GM23338 (cell line): ENCODE measurements around the gene P2RY6. TPM values are rescaled to one million over a fixed set of nuclear protein-coding genes. Genes with fewer than 3 reads are reported as not detected.

Experiments
- ATAC-seq: fragments of 200-7000 bp; cut with Tn5 transposase; 3 replicates; pipeline ENCODE4 v1.9.1; 2020
- DNase-seq: peaks from one replicate; pipeline ENCODE4 v3.0.0-alpha.2; 2015; ENCODE audit warnings: low spot score
- H2AFZ ChIP-seq: fragments of 200-600 bp; sonication (generic); 2 replicates; pipeline ENCODE4 v1.8.0; 2016; ENCODE audit warnings: antibody characterized with exemption, mild to moderate bottlenecking, moderate library complexity
- H3F3A ChIP-seq: fragments of 200-600 bp; sonication (generic); replicated peaks from 2 replicates; pipeline ENCODE4 v1.8.0; 2017; ENCODE audit warnings: antibody characterized with exemption, mixed run types, low read depth
- H3K27ac ChIP-seq: fragments of 200-600 bp; sonication (generic); 2 replicates; pipeline ENCODE4 v1.6.1; 2016; ENCODE audit warnings: low read depth
- H3K27me3 ChIP-seq: fragments of 200-600 bp; sonication (generic); 2 replicates; pipeline ENCODE4 v1.8.0; 2016; ENCODE audit warnings: mild to moderate bottlenecking, mixed run types, moderate library complexity; ENCODE audit not compliant: insufficient read depth
- H3K36me3 ChIP-seq: fragments of 200-600 bp; sonication (generic); 2 replicates; pipeline ENCODE4 v1.8.0; 2016; ENCODE audit warnings: mild to moderate bottlenecking; ENCODE audit not compliant: insufficient read depth
- H3K4me1 ChIP-seq: fragments of 200-600 bp; sonication (generic); 2 replicates; pipeline ENCODE4 v1.8.0; 2016; ENCODE audit warnings: mild to moderate bottlenecking, moderate library complexity; ENCODE audit not compliant: insufficient read depth
- H3K4me2 ChIP-seq: fragments of 200-600 bp; sonication (generic); 2 replicates; pipeline ENCODE4 v1.7.1; 2017; ENCODE audit warnings: mixed run types
- H3K4me3 ChIP-seq: fragments of 200-600 bp; sonication (generic); 2 replicates; pipeline ENCODE4 v1.6.1; 2016; ENCODE audit warnings: mixed run types
- H3K79me2 ChIP-seq: fragments of 200-600 bp; sonication (generic); replicated peaks from 2 replicates; pipeline ENCODE4 v1.8.0; 2017; ENCODE audit warnings: mild to moderate bottlenecking; ENCODE audit not compliant: insufficient read depth
- H3K9me2 ChIP-seq: fragments of 200-600 bp; sonication (generic); 2 replicates; pipeline ENCODE4 v1.8.0; 2017; ENCODE audit not compliant: insufficient read depth
- H4K20me1 ChIP-seq: fragments of 200-600 bp; sonication (generic); replicated peaks from 2 replicates; pipeline ENCODE4 v1.8.0; 2017; ENCODE audit warnings: mild to moderate bottlenecking; ENCODE audit not compliant: insufficient read depth
- H3K27ac Mint-ChIP-seq: 2 replicates; pipeline ENCODE4 v1.8.0; 2020; ENCODE audit warnings: inconsistent platforms, mild to moderate bottlenecking, moderate library complexity, mixed read lengths
- H3K27me3 Mint-ChIP-seq: 3 replicates; pipeline ENCODE4 v1.8.0; 2022; ENCODE audit warnings: low read depth, mild to moderate bottlenecking, moderate library complexity, mixed read lengths, inconsistent platforms; ENCODE audit not compliant: insufficient read depth, poor library complexity
- H3K36me3 Mint-ChIP-seq: 3 replicates; pipeline ENCODE4 v1.8.0; 2021; ENCODE audit warnings: low read depth, mild to moderate bottlenecking, inconsistent platforms, moderate library complexity, mixed read lengths
- H3K4me1 Mint-ChIP-seq: 3 replicates; pipeline ENCODE4 v1.8.0; 2020; ENCODE audit warnings: mild to moderate bottlenecking, inconsistent platforms, mixed read lengths
- H3K4me3 Mint-ChIP-seq: 3 replicates; pipeline ENCODE4 v1.8.0; 2021; ENCODE audit warnings: moderate library complexity, mild to moderate bottlenecking, inconsistent platforms, mixed read lengths
- H3K9me3 Mint-ChIP-seq: 3 replicates; pipeline ENCODE4 v1.8.0; 2020; ENCODE audit warnings: moderate library complexity, mild to moderate bottlenecking, inconsistent platforms, mixed read lengths
- CREB1 ChIP-seq: fragments of 250-450 bp; sonication (Bioruptor Pico); IDR thresholded peaks from 2 replicates; pipeline ENCODE4 v1.5.0; 2020; ENCODE audit warnings: low read depth, mild to moderate bottlenecking, moderate library complexity
- EZH2 ChIP-seq: fragments of 200-600 bp; sonication (generic); IDR thresholded peaks from one replicate; pipeline ENCODE4 v1.8.0; 2017; ENCODE audit warnings: antibody characterized with exemption, mild to moderate bottlenecking, low read depth; ENCODE audit not compliant: unreplicated experiment
- EZH2phosphoT487 ChIP-seq: fragments of 200-600 bp; sonication (generic); IDR thresholded peaks from one replicate; pipeline ENCODE4 v1.8.1; 2018; ENCODE audit warnings: antibody characterized with exemption; ENCODE audit not compliant: unreplicated experiment
- JUNB ChIP-seq: IDR thresholded peaks from one replicate; pipeline ENCODE4 v1.6.1; 2016; ENCODE audit warnings: antibody characterized with exemption; ENCODE audit not compliant: unreplicated experiment
- NANOG ChIP-seq: IDR thresholded peaks from 2 replicates; pipeline ENCODE4 v1.6.1; 2016; ENCODE audit warnings: antibody characterized with exemption, borderline replicate concordance
- POLR2AphosphoS5 ChIP-seq: IDR thresholded peaks from 2 replicates; pipeline ENCODE4 v1.6.1; 2016; ENCODE audit warnings: antibody characterized with exemption, low read depth
- STAT1 ChIP-seq: IDR thresholded peaks from one replicate; pipeline ENCODE4 v1.6.1; 2016; ENCODE audit warnings: antibody characterized with exemption; ENCODE audit not compliant: unreplicated experiment
- ZNF114 ChIP-seq: fragments of 250-450 bp; sonication (Bioruptor Pico); IDR thresholded peaks from 2 replicates; pipeline ENCODE4 v1.5.0; 2020; ENCODE audit warnings: mild to moderate bottlenecking, moderate library complexity
- ZNF331 ChIP-seq: fragments of 250-450 bp; sonication (Bioruptor Pico); IDR thresholded peaks from 2 replicates; pipeline ENCODE4 v1.5.0; 2020; ENCODE audit warnings: low read depth, mild to moderate bottlenecking, moderate library complexity
- polyA plus RNA-seq: library from polyadenylated mRNA; unstranded; fragments of >200 nt; fragmentation: Nextera tagmentation; extraction: Ambion mirVana; gene quantifications from 2 replicates; pipeline ENCODE4 v1.2.1, GENCODE V29; 2016
- total RNA-seq: library from RNA; depleted of rRNA; stranded (reverse); fragments of >200 nt; shearing (Covaris generic); gene quantifications from 2 replicates; pipeline ENCODE4 v1.2.3, GENCODE V29; 2014
- TF ChIP-seq, protein P1 (sequence below): fragments of 250-450 bp; sonication (Bioruptor Pico); IDR thresholded peaks from 2 replicates; pipeline ENCODE4 v1.5.0; 2020; ENCODE audit warnings: mild to moderate bottlenecking, moderate library complexity
- TF ChIP-seq, protein P2 (sequence below): IDR thresholded peaks from one replicate; pipeline ENCODE4 v1.6.1; 2018; ENCODE audit warnings: antibody characterized with exemption; ENCODE audit not compliant: unreplicated experiment
- TF ChIP-seq, protein P3 (sequence below): IDR thresholded peaks from 2 replicates; pipeline ENCODE4 v1.6.1; 2016; ENCODE audit warnings: antibody characterized with exemption
- TF ChIP-seq, protein P4 (sequence below), 2 experiments: fragments of 200-600 bp in 1 of 2; sonication (generic) in 1 of 2; conservative IDR thresholded peaks; 2 replicates each; pipeline versions ENCODE4 v1.5.1 to v1.6.1; 2016 to 2017; ENCODE audit warnings: antibody characterized with exemption in 2 of 2, low read depth in 2 of 2, mild to moderate bottlenecking in 2 of 2, moderate library complexity in 1 of 2

P2RY6 gene
- total and polyA plus RNA-seq, 2 experiments from 2014 or later: not detected

DNA sequence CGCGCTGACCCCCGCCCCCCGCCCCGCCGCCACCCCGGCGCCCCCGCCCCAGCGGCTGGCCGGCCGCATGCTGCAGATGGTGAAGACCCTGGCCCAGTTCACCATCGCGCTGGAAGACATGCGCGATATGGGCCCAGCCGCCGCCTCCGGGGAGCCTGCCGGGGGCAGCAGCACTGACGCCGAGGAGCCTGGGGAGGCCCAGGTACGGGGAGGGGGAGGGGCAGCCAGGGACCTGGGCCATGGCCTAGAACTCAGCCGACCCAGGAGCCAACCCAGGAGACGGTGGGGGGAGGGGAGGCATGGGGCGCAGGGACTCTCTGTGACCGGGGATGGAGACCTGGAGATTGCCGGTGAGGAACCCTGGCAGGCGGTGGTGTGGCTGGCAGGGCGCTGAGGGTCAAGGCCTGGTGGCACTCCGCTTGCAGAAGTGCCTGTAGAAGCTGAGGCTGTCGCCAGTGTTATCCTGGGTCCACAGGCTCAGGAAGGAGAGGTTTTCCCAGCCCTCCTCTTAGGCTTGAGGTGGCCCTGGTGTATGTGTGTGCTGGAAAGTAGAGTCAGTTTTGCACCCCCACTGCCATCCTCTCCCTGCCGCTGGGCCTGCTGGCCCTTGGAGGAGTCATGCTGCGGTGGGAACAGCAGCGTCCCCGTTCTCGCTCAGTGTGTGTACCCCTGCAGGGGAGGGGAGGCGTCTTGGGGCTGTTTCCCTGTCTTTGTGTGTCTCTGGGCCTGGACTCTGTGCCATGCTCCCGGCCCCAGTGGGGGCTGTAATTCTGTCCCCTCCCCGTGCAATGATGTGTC, 71.1 kb downstream of the P2RY6 start:
- Histone ChIP-seq H3K79me2 (no peaks in the 10 kb centered on the region), H3K27ac (no peak overlapping the region), H2AFZ (no peak overlapping the region), H3K36me3 (no peaks in the 10 kb centered on the region), H4K20me1 (peaks cover 9% of the 10 kb centered on the region), H3K27me3 (peaks cover 29% of the 10 kb centered on the region), H3K9me2 (no peaks in the 10 kb centered on the region), H3K4me1 (peaks cover 11% of the 10 kb centered on the region; the same call in 1 of the 2 replicates), H3K4me3 (peak overlapping the region; percentile 55), H3F3A (no peaks in the 10 kb centered on the region), H3K4me2 (peak overlapping the region; percentile 81)
- DNase-seq (peak; percentile 63), ATAC-seq (peak; percentile 50)
- H3K9me3 Mint-ChIP-seq: no peaks in the 10 kb centered on the region
- H3K36me3 Mint-ChIP-seq: no peaks in the 10 kb centered on the region; the same call in 2 of the 3 replicates
- TF ChIP-seq EZH2phosphoT487 (no peak), EZH2 (no peak), JUNB (no peak), ZNF331 (CRISPR knock-in tag) (no peak), NANOG (no peak), CREB1 (no peak), ZNF114 (CRISPR knock-in tag) (no peak), POLR2AphosphoS5 (no peak), STAT1 (no peak)
- TF ChIP-seq, protein P1, sequence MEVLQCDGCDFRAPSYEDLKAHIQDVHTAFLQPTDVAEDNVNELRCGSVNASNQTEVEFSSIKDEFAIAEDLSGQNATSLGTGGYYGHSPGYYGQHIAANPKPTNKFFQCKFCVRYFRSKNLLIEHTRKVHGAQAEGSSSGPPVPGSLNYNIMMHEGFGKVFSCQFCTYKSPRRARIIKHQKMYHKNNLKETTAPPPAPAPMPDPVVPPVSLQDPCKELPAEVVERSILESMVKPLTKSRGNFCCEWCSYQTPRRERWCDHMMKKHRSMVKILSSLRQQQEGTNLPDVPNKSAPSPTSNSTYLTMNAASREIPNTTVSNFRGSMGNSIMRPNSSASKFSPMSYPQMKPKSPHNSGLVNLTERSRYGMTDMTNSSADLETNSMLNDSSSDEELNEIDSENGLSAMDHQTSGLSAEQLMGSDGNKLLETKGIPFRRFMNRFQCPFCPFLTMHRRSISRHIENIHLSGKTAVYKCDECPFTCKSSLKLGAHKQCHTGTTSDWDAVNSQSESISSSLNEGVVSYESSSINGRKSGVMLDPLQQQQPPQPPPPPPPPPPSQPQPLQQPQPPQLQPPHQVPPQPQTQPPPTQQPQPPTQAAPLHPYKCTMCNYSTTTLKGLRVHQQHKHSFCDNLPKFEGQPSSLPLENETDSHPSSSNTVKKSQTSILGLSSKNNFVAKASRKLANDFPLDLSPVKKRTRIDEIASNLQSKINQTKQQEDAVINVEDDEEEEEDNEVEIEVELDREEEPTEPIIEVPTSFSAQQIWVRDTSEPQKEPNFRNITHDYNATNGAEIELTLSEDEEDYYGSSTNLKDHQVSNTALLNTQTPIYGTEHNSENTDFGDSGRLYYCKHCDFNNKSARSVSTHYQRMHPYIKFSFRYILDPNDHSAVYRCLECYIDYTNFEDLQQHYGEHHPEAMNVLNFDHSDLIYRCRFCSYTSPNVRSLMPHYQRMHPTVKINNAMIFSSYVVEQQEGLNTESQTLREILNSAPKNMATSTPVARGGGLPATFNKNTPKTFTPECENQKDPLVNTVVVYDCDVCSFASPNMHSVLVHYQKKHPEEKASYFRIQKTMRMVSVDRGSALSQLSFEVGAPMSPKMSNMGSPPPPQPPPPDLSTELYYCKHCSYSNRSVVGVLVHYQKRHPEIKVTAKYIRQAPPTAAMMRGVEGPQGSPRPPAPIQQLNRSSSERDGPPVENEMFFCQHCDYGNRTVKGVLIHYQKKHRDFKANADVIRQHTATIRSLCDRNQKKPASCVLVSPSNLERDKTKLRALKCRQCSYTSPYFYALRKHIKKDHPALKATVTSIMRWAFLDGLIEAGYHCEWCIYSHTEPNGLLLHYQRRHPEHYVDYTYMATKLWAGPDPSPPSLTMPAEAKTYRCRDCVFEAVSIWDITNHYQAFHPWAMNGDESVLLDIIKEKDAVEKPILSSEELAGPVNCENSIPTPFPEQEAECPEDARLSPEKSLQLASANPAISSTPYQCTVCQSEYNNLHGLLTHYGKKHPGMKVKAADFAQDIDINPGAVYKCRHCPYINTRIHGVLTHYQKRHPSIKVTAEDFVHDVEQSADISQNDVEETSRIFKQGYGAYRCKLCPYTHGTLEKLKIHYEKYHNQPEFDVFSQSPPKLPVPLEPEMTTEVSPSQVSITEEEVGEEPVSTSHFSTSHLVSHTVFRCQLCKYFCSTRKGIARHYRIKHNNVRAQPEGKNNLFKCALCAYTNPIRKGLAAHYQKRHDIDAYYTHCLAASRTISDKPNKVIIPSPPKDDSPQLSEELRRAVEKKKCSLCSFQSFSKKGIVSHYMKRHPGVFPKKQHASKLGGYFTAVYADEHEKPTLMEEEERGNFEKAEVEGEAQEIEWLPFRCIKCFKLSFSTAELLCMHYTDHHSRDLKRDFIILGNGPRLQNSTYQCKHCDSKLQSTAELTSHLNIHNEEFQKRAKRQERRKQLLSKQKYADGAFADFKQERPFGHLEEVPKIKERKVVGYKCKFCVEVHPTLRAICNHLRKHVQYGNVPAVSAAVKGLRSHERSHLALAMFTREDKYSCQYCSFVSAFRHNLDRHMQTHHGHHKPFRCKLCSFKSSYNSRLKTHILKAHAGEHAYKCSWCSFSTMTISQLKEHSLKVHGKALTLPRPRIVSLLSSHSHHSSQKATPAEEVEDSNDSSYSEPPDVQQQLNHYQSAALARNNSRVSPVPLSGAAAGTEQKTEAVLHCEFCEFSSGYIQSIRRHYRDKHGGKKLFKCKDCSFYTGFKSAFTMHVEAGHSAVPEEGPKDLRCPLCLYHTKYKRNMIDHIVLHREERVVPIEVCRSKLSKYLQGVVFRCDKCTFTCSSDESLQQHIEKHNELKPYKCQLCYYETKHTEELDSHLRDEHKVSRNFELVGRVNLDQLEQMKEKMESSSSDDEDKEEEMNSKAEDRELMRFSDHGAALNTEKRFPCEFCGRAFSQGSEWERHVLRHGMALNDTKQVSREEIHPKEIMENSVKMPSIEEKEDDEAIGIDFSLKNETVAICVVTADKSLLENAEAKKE: no peak
- TF ChIP-seq, protein P2, sequence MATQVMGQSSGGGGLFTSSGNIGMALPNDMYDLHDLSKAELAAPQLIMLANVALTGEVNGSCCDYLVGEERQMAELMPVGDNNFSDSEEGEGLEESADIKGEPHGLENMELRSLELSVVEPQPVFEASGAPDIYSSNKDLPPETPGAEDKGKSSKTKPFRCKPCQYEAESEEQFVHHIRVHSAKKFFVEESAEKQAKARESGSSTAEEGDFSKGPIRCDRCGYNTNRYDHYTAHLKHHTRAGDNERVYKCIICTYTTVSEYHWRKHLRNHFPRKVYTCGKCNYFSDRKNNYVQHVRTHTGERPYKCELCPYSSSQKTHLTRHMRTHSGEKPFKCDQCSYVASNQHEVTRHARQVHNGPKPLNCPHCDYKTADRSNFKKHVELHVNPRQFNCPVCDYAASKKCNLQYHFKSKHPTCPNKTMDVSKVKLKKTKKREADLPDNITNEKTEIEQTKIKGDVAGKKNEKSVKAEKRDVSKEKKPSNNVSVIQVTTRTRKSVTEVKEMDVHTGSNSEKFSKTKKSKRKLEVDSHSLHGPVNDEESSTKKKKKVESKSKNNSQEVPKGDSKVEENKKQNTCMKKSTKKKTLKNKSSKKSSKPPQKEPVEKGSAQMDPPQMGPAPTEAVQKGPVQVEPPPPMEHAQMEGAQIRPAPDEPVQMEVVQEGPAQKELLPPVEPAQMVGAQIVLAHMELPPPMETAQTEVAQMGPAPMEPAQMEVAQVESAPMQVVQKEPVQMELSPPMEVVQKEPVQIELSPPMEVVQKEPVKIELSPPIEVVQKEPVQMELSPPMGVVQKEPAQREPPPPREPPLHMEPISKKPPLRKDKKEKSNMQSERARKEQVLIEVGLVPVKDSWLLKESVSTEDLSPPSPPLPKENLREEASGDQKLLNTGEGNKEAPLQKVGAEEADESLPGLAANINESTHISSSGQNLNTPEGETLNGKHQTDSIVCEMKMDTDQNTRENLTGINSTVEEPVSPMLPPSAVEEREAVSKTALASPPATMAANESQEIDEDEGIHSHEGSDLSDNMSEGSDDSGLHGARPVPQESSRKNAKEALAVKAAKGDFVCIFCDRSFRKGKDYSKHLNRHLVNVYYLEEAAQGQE: no peak
- TF ChIP-seq, protein P3, sequence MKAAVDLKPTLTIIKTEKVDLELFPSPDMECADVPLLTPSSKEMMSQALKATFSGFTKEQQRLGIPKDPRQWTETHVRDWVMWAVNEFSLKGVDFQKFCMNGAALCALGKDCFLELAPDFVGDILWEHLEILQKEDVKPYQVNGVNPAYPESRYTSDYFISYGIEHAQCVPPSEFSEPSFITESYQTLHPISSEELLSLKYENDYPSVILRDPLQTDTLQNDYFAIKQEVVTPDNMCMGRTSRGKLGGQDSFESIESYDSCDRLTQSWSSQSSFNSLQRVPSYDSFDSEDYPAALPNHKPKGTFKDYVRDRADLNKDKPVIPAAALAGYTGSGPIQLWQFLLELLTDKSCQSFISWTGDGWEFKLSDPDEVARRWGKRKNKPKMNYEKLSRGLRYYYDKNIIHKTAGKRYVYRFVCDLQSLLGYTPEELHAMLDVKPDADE: no peak
- TF ChIP-seq, protein P4, sequence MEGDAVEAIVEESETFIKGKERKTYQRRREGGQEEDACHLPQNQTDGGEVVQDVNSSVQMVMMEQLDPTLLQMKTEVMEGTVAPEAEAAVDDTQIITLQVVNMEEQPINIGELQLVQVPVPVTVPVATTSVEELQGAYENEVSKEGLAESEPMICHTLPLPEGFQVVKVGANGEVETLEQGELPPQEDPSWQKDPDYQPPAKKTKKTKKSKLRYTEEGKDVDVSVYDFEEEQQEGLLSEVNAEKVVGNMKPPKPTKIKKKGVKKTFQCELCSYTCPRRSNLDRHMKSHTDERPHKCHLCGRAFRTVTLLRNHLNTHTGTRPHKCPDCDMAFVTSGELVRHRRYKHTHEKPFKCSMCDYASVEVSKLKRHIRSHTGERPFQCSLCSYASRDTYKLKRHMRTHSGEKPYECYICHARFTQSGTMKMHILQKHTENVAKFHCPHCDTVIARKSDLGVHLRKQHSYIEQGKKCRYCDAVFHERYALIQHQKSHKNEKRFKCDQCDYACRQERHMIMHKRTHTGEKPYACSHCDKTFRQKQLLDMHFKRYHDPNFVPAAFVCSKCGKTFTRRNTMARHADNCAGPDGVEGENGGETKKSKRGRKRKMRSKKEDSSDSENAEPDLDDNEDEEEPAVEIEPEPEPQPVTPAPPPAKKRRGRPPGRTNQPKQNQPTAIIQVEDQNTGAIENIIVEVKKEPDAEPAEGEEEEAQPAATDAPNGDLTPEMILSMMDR (conservative IDR thresholded peaks at IDR 0.05; ENCODE audit: low read depth in 2 of 2): no peak
- peak overlapping the region; percentile 66 for H3K4me3 Mint-ChIP-seq
- peaks cover 36% of the 10 kb centered on the region for H3K27me3 Mint-ChIP-seq
- peaks cover 21% of the 10 kb centered on the region for H3K4me1 Mint-ChIP-seq
- no peak overlapping the region for H3K27ac Mint-ChIP-seq
